H1 (cell line): ENCODE measurements around the gene UTP15. TPM values are rescaled to one million over a fixed set of nuclear protein-coding genes. Genes with fewer than 3 reads are reported as not detected.

ENCODE experiments used
- EZH2 ChIP-seq: fragments of 200-600 bp; sonication (generic); IDR thresholded peaks from 2 replicates; pipeline ENCODE4 v1.7.1; 2012; ENCODE audit warnings: low read depth, mild to moderate bottlenecking, moderate library complexity, low read length, inconsistent platforms; ENCODE audit not compliant: severe bottlenecking
- GTF2F1 ChIP-seq: IDR thresholded peaks from 2 replicates; pipeline ENCODE4 v1.6.1; 2012; ENCODE audit warnings: low read depth, low read length, improper control_type of control experiment, borderline replicate concordance
- SP4 ChIP-seq: IDR thresholded peaks from 2 replicates; pipeline ENCODE4 v1.6.1; 2012; ENCODE audit warnings: low read length, inconsistent platforms
- polyA plus RNA-seq, 7 experiments: library from polyadenylated mRNA; depleted of rRNA in 3 of 7; stranded (reverse) in 5 of 7; unstranded in 2 of 7; fragments of >200 nt in 5 of 7; fragments of 200-250 nt in 2 of 7; gene quantifications; 1 replicate in 5 of 7; 2 replicates in 1 of 7; 4 replicates in 1 of 7; pipeline versions ENCODE4 v1.2.1 to v1.2.3, GENCODE V29; 2011 to 2013; ENCODE audit warnings: missing spikeins in 2 of 7, mixed read lengths in 2 of 7
- total RNA-seq: library from RNA; stranded (reverse); fragmentation: NEBNext Ultra II Directional; extraction: Animal tissue kit (Norgen Biotek cat#: 25700); gene quantifications from 2 replicates; pipeline ENCODE4 v1.2.1, GENCODE V29; 2021

Gene UTP15
- total and polyA plus RNA-seq, 2 of the 8 experiments (the other 6 are each of a cell fraction or from before 2014, with no cell fraction given), result 14.3 to 33.6 TPM

DNA sequence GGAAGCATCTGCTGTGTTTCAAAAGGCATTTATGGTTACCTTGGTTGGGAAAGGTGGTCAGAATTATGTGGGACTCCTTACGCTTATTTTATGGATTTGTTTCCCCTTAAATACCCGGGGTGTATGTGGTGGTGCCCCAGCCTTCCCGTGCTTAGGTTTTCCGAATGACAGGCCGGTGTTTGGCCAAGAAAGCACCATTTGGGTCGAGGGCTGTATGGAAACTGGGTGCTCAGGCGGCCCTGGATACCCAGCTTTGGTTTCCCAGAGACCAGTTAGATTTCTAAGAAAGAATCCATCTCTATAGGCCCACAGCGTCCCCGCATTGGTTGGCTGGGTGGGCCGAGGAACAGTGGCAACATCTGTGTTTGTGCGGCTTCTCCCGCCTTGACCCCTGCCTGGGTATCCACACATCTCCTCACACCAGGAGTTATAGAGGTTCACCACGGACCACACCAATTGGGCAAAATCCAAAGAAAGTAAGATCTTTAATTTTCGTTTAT, 61.3 kb downstream of the UTP15 start (continued):
- TF ChIP-seq SP4 (no peak), GTF2F1 (no peak), EZH2 (peak; percentile 32)
